ENCODE measurements around the gene TTLL5.

GRCh38 chr14:75967866-75968265 is 306.8 kb downstream of the TTLL5 start:
- TF ChIP-seq CTCF (conservative IDR thresholded peaks at IDR 0.05; ENCODE audit: low read depth, low read length) (no peak), RAD21 (IDR thresholded peaks at IDR 0.05; ENCODE audit: low read length) (no peak), MAFK (IDR thresholded peaks at IDR 0.05; ENCODE audit: low read depth, low read length) (no peak), ELK1 (IDR thresholded peaks at IDR 0.05; ENCODE audit: borderline replicate concordance, low read depth, low read length) (no peak), POLR2A (IDR thresholded peaks at IDR 0.05; ENCODE audit: low read depth, low read length) (no peak), MXI1 (IDR thresholded peaks at IDR 0.05; ENCODE audit: borderline replicate concordance, low read depth, low read length) (no peak), MAZ (IDR thresholded peaks at IDR 0.05; ENCODE audit: borderline replicate concordance, low read depth, low read length) (no peak), FOS (IDR thresholded peaks at IDR 0.05; ENCODE audit: low read depth, low read length) (no peak), BHLHE40 (IDR thresholded peaks at IDR 0.05; ENCODE audit: low read depth, low read length) (no peak), CEBPB (IDR thresholded peaks at IDR 0.05; ENCODE audit: low read depth, low read length) (no peak)
